Immature natural killer cell (primary cell): ENCODE measurements around the gene SMTNL1. TPM values are rescaled to one million over a fixed set of nuclear protein-coding genes. Genes with fewer than 3 reads are reported as not detected.

ENCODE experiments used
- DNase-seq, 3 donors: peaks; one replicate each; pipeline ENCODE4 v3.0.0; 2022; ENCODE audit warnings: mixed read lengths in 1 of 3
- H3K27ac Mint-ChIP-seq, 6 donors: one replicate each; pipeline ENCODE4 v1.8.0; 2020; ENCODE audit warnings: mixed read lengths in 6 of 6, mild to moderate bottlenecking in 5 of 6, inconsistent platforms in 4 of 6, moderate library complexity in 3 of 6
- H3K27me3 Mint-ChIP-seq, 3 donors: one replicate each; pipeline ENCODE4 v1.8.0; 2020 to 2021; ENCODE audit warnings: low read depth in 3 of 3, mild to moderate bottlenecking in 3 of 3, mixed read lengths in 3 of 3, moderate library complexity in 3 of 3, inconsistent platforms in 1 of 3
- H3K36me3 Mint-ChIP-seq, 3 donors: one replicate each; pipeline ENCODE4 v1.8.0; 2020; ENCODE audit warnings: mixed read lengths in 3 of 3, inconsistent platforms in 2 of 3, mild to moderate bottlenecking in 2 of 3
- H3K4me1 Mint-ChIP-seq, 2 donors: one replicate each; pipeline ENCODE4 v1.8.0; 2020; ENCODE audit warnings: inconsistent platforms in 2 of 2, mild to moderate bottlenecking in 2 of 2, mixed read lengths in 2 of 2, moderate library complexity in 1 of 2
- H3K4me3 Mint-ChIP-seq, 5 donors: one replicate each; pipeline ENCODE4 v1.8.0; 2020; ENCODE audit warnings: mild to moderate bottlenecking in 5 of 5, mixed read lengths in 5 of 5, inconsistent platforms in 3 of 5, moderate library complexity in 3 of 5
- H3K9me3 Mint-ChIP-seq, 6 donors: one replicate each; pipeline ENCODE4 v1.8.0; 2020; ENCODE audit warnings: mild to moderate bottlenecking in 6 of 6, mixed read lengths in 6 of 6, inconsistent platforms in 4 of 6, moderate library complexity in 3 of 6
- polyA plus RNA-seq, 3 donors: library from polyadenylated mRNA; unstranded; fragments of 300-500 nt; fragmentation: Illumina TruSeq; gene quantifications; one replicate each; pipeline ENCODE4 v1.2.3, GENCODE V29; 2021

SMTNL1 gene
- under 1 TPM in 2 of 3 donors, not detected in 1; 0.12 to 0.47 TPM for polyA plus RNA-seq

GRCh38 chr11:57536947-57537619 lies at the start of gene SMTNL1:
SMTNL1 (plus strand) TSS chr11:57537595; CDS start chr11:57542643, 5,048 bp downstream.
- H3K36me3 Mint-ChIP-seq: peaks cover 0 to 5% (median 0%) of the 10 kb centered on the region in 3 donors
- H3K27ac Mint-ChIP-seq: no peak within 1 kb of the TSS
- DNase-seq: no peak
- peaks cover 0 to 2% (median 0%) of the 10 kb centered on the region in 3 donors for H3K27me3 Mint-ChIP-seq
- peaks cover under 1 to 1% of the 10 kb centered on the region in 2 donors for H3K4me1 Mint-ChIP-seq
- H3K9me3 Mint-ChIP-seq: no peaks in the 10 kb centered on the region
- no peak within 1 kb of the TSS for H3K4me3 Mint-ChIP-seq

GRCh38 chr11:57487920-57488659 lies 49.3 kb upstream of the SMTNL1 start:
- no peak overlapping the region for H3K4me3 Mint-ChIP-seq
- H3K27ac Mint-ChIP-seq: no peak overlapping the region
- H3K9me3 Mint-ChIP-seq: no peaks in the 10 kb centered on the region
- DNase-seq: no peak
- no peaks in the 10 kb centered on the region for H3K27me3 Mint-ChIP-seq
- H3K36me3 Mint-ChIP-seq: peaks cover 30 to 49% (median 32%) of the 10 kb centered on the region in 3 donors
- no peaks in the 10 kb centered on the region for H3K4me1 Mint-ChIP-seq

- no peaks in the 10 kb centered on the region for H3K27me3 Mint-ChIP-seq
These were observed 46.7 kb upstream of the SMTNL1 start for GRCh38 chr11:57490456-57491248.

GRCh38 chr11:57491371-57492061 lies 45.9 kb upstream of the SMTNL1 start:
- H3K4me1 Mint-ChIP-seq: no peaks in the 10 kb centered on the region

More at GRCh38 chr11:57490456-57491248, 46.7 kb upstream of the SMTNL1 start:
- H3K4me3 Mint-ChIP-seq: no peak overlapping the region
- DNase-seq: no peak
- no peak overlapping the region for H3K27ac Mint-ChIP-seq
- H3K36me3 Mint-ChIP-seq: peaks cover 23 to 36% (median 24%) of the 10 kb centered on the region in 3 donors
- no peaks in the 10 kb centered on the region for H3K4me1 Mint-ChIP-seq
- H3K9me3 Mint-ChIP-seq: no peaks in the 10 kb centered on the region

GRCh38 chr11:57493507-57494503 lies 43.6 kb upstream of the SMTNL1 start:
- Mint-ChIP-seq H3K4me1 (no peaks in the 10 kb centered on the region), H3K9me3 (no peaks in the 10 kb centered on the region), H3K36me3 (peaks cover 5 to 23% (median 9%) of the 10 kb centered on the region in 3 donors), H3K4me3 (no peak overlapping the region), H3K27ac (peak overlapping the region in 1 of 6 donors; percentile 55), H3K27me3 (no peaks in the 10 kb centered on the region)
- DNase-seq: peak; percentile 55 to 61 (median 60)

More at GRCh38 chr11:57491371-57492061, 45.9 kb upstream of the SMTNL1 start:
- no peaks in the 10 kb centered on the region for H3K9me3 Mint-ChIP-seq
- no peak overlapping the region for H3K4me3 Mint-ChIP-seq
- H3K27ac Mint-ChIP-seq: no peak overlapping the region
- DNase-seq: peak; percentile 46 to 53 (median 47)
- peaks cover 21 to 33% (median 21%) of the 10 kb centered on the region in 3 donors for H3K36me3 Mint-ChIP-seq
- H3K27me3 Mint-ChIP-seq: no peaks in the 10 kb centered on the region

- Mint-ChIP-seq H3K4me1 (peaks cover 8 to 9% of the 10 kb centered on the region in 2 donors), H3K36me3 (peaks cover 6 to 15% (median 7%) of the 10 kb centered on the region in 3 donors), H3K4me3 (no peak overlapping the region), H3K27me3 (no peaks in the 10 kb centered on the region), H3K9me3 (no peaks in the 10 kb centered on the region), H3K27ac (no peak overlapping the region)
- DNase-seq: no peak
These were observed 41.1 kb upstream of the SMTNL1 start for GRCh38 chr11:57496109-57496820.

GRCh38 chr11:57497303-57498247 lies 39.8 kb upstream of the SMTNL1 start:
- Mint-ChIP-seq H3K36me3 (peaks cover 6 to 15% (median 7%) of the 10 kb centered on the region in 3 donors), H3K4me1 (peaks cover 8 to 9% of the 10 kb centered on the region in 2 donors), H3K27ac (no peak overlapping the region), H3K4me3 (no peak overlapping the region), H3K9me3 (no peaks in the 10 kb centered on the region), H3K27me3 (no peaks in the 10 kb centered on the region)
- no peak for DNase-seq

- Mint-ChIP-seq H3K4me3 (no peak overlapping the region), H3K36me3 (peaks cover 6 to 19% (median 7%) of the 10 kb centered on the region in 3 donors), H3K9me3 (no peaks in the 10 kb centered on the region), H3K27me3 (no peaks in the 10 kb centered on the region), H3K4me1 (peaks cover 8 to 9% of the 10 kb centered on the region in 2 donors), H3K27ac (peak overlapping the region in 1 of 6 donors; percentile 55)
- no peak for DNase-seq
These were observed 38.9 kb upstream of the SMTNL1 start for GRCh38 chr11:57498540-57498939.

- peak; percentile 18 to 38 (median 30) for DNase-seq
- no peak overlapping the region for H3K27ac Mint-ChIP-seq
- H3K4me1 Mint-ChIP-seq: peaks cover 8 to 9% of the 10 kb centered on the region in 2 donors
- peaks cover 5 to 16% (median 6%) of the 10 kb centered on the region in 3 donors for H3K36me3 Mint-ChIP-seq
- H3K27me3 Mint-ChIP-seq: no peaks in the 10 kb centered on the region
- H3K9me3 Mint-ChIP-seq: no peaks in the 10 kb centered on the region
- H3K4me3 Mint-ChIP-seq: no peak overlapping the region
These were observed 37.9 kb upstream of the SMTNL1 start for GRCh38 chr11:57499413-57499982.

GRCh38 chr11:57499983-57500461 lies 37.4 kb upstream of the SMTNL1 start:
- H3K27ac Mint-ChIP-seq: peak overlapping the region in 1 of 6 donors; percentile 38

More at GRCh38 chr11:57499983-57500461, 37.4 kb upstream of the SMTNL1 start:
- Mint-ChIP-seq H3K9me3 (no peaks in the 10 kb centered on the region), H3K36me3 (peaks cover 4 to 17% (median 6%) of the 10 kb centered on the region in 3 donors), H3K4me3 (peak overlapping the region in 1 of 5 donors; percentile 51), H3K4me1 (peaks cover 8 to 9% of the 10 kb centered on the region in 2 donors), H3K27me3 (no peaks in the 10 kb centered on the region)
- DNase-seq: no peak
